ENCODE measurements around the gene CTNNA1.
"Not testable (repeated sequence)": the region's sequence is repeated elsewhere in the genome, so short reads cannot be mapped to it uniquely, and the experiment has no call there.

The CTNNA1 gene

GRCh38 chr5:138757061-138757776 is 4.0 kb downstream of the CTNNA1 start:
- DNase-seq (ENCODE audit: low spot score) = no peak

- DNase-seq (ENCODE audit: low spot score) = no peak
Measured at GRCh38 chr5:138760448-138761110, 7.4 kb downstream of the CTNNA1 start.

- DNase-seq (ENCODE audit: low spot score) = not testable (repeated sequence)
Measured at GRCh38 chr5:138761115-138761514, 7.9 kb downstream of the CTNNA1 start.

GRCh38 chr5:138761670-138762069 is 8.4 kb downstream of the CTNNA1 start:
- DNase-seq (ENCODE audit: low spot score) = not testable (repeated sequence)

- DNase-seq (ENCODE audit: low spot score) = no peak
Measured at GRCh38 chr5:138762110-138762509, 8.9 kb downstream of the CTNNA1 start.

GRCh38 chr5:138763037-138763778 is 10.0 kb downstream of the CTNNA1 start:
- DNase-seq (ENCODE audit: low spot score) = no peak

- no peak for DNase-seq (ENCODE audit: low spot score)
Measured at GRCh38 chr5:138770291-138770690, 17.1 kb downstream of the CTNNA1 start.

GRCh38 chr5:138770977-138771376 is 17.8 kb downstream of the CTNNA1 start:
- no peak for DNase-seq (ENCODE audit: low spot score)

- DNase-seq (ENCODE audit: low spot score) = no peak
Measured at GRCh38 chr5:138772986-138773594, 19.9 kb downstream of the CTNNA1 start.

GRCh38 chr5:138773624-138774023 is 20.4 kb downstream of the CTNNA1 start:
- not testable (repeated sequence) for DNase-seq (ENCODE audit: low spot score)

- no peak for DNase-seq (ENCODE audit: low spot score)
Measured at GRCh38 chr5:138775034-138775433, 21.8 kb downstream of the CTNNA1 start.

GRCh38 chr5:138778234-138778633 is 25.0 kb downstream of the CTNNA1 start:
- DNase-seq (ENCODE audit: low spot score) = no peak

GRCh38 chr5:138783976-138784375 is 30.8 kb downstream of the CTNNA1 start:
- DNase-seq (ENCODE audit: low spot score) = no peak

- DNase-seq (ENCODE audit: low spot score) = no peak
Measured at GRCh38 chr5:138784590-138784989, 31.4 kb downstream of the CTNNA1 start.

GRCh38 chr5:138789771-138790242 is 36.6 kb downstream of the CTNNA1 start:
- peak; percentile 61 for DNase-seq (ENCODE audit: low spot score)

GRCh38 chr5:138790684-138791083 is 37.5 kb downstream of the CTNNA1 start:
- DNase-seq (ENCODE audit: low spot score) = no peak

GRCh38 chr5:138792195-138792790 is 39.1 kb downstream of the CTNNA1 start:
- DNase-seq (ENCODE audit: low spot score) = no peak

- DNase-seq (ENCODE audit: low spot score) = no peak
Measured at GRCh38 chr5:138793575-138793974, 40.4 kb downstream of the CTNNA1 start.

GRCh38 chr5:138803285-138803684 is 50.1 kb downstream of the CTNNA1 start:
- DNase-seq (ENCODE audit: low spot score) = no peak

- DNase-seq (ENCODE audit: low spot score) = no peak
Measured at GRCh38 chr5:138803935-138804334, 50.7 kb downstream of the CTNNA1 start.

GRCh38 chr5:138805096-138805495 is 51.9 kb downstream of the CTNNA1 start:
- no peak for DNase-seq (ENCODE audit: low spot score)

- DNase-seq (ENCODE audit: low spot score) = no peak
Measured at GRCh38 chr5:138807182-138807581, 54.0 kb downstream of the CTNNA1 start.

Measured in iPS-NIHi11 (cell line).